ENCODE measurements around the gene CCDC91.

The CCDC91 gene

GRCh38 chr12:28512876-28513275, 322.6 kb downstream of the CCDC91 start:
- in situ Hi-C loops (cut with HindIII; ENCODE audit: low sequenced_read_pairs): no loop called here

GRCh38 chr12:28513983-28514382, 323.7 kb downstream of the CCDC91 start:
- in situ Hi-C loops (cut with HindIII; ENCODE audit: low sequenced_read_pairs): no loop called here

- in situ Hi-C loops (cut with HindIII; ENCODE audit: low sequenced_read_pairs): no loop called here
Observed at GRCh38 chr12:28517101-28517500, 326.8 kb downstream of the CCDC91 start.

DNA sequence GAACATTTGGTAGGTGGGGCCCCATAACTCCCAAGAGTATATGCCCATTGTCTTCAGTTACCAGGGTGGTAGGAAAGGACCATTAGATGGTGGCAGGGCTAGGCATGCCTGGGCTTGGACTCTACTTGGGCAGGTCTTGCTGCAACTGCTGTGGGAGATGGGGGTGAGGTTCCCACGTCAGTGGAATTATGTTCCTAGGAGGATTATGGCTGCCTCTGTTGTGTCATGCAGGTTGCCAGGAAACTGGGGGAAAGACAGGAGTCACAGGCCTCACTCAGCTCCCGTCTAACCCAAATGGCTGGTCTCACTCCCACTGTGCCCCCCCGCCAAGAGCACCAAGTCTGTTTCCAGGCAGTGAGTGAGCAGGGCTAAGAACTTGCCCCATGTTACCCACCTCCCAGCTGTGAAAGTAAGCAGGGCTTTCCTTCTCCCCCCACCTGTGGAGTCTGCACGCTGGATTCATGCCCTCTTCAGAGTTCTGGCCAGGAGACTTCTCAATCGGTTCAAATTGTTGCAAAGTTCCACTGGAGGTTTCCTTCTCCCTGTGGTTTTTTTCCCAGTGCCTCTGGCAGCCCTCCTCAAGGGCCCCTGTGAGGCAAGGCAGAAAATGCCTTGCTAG, 337.5 kb downstream of the CCDC91 start:
- in situ Hi-C loops (cut with HindIII; ENCODE audit: low sequenced_read_pairs): no loop called here

GRCh38 chr12:28535216-28535615, 345.0 kb downstream of the CCDC91 start:
- in situ Hi-C loops (cut with HindIII; ENCODE audit: low sequenced_read_pairs): no loop called here

DNA sequence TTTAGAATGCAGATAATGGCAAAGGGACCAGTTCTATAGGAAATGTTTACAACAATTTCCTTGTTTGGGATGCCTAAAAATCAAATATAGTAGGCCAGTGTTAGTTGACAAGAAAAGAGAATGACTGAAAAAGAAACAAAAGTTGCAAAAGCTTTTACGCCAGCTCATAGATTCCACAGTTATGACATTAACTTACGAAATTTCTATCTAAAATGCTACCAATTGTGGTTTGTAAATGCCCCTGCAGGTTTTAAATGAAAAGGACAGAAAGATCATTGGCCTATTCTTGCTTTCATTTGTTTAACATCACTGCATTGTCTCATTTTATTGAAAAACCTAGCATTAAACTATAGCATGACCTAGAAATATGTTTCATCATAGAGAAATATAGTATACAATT, 345.8 kb downstream of the CCDC91 start:
- in situ Hi-C loops (cut with HindIII; ENCODE audit: low sequenced_read_pairs): no loop called here

DNA sequence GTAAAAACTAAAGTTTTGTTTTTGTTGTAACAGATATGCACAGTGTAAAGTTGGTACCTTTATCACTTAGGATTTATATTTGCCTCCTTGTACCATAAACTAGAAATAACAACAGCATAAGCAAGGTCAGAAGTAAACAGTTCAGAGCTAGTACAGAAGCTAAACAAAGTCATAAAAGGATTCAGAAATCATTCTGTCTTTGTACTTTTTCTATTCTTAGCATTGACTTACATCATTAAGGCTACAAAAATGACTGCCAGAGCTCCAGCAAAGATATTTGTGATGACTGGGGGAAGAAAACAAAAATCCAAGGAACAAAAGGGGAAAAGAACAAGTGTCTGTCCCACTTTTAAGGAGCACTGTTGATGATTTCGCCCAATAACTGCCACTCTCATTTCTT, 347.2 kb downstream of the CCDC91 start:
- in situ Hi-C loops (cut with HindIII; ENCODE audit: low sequenced_read_pairs): no loop called here

- in situ Hi-C loops (cut with HindIII; ENCODE audit: low sequenced_read_pairs): no loop called here
Observed at GRCh38 chr12:28539691-28540323, 349.6 kb downstream of the CCDC91 start.

- in situ Hi-C loops (cut with HindIII; ENCODE audit: low sequenced_read_pairs): no loop called here
Observed at GRCh38 chr12:28540324-28540714, 350.1 kb downstream of the CCDC91 start.

- in situ Hi-C loops (cut with HindIII; ENCODE audit: low sequenced_read_pairs): no loop called here
Observed at GRCh38 chr12:28543021-28543890, 353.0 kb downstream of the CCDC91 start.

GRCh38 chr12:28550757-28551704, 360.8 kb downstream of the CCDC91 start:
- in situ Hi-C loops (cut with HindIII; ENCODE audit: low sequenced_read_pairs): no loop called here

GRCh38 chr12:28552251-28552970, 362.2 kb downstream of the CCDC91 start:
- in situ Hi-C loops (cut with HindIII; ENCODE audit: low sequenced_read_pairs): no loop called here

GRCh38 chr12:28555748-28556147, 365.5 kb downstream of the CCDC91 start:
- in situ Hi-C loops (cut with HindIII; ENCODE audit: low sequenced_read_pairs): no loop called here

GRCh38 chr12:28558250-28558649, 368.0 kb downstream of the CCDC91 start:
- in situ Hi-C loops (cut with HindIII; ENCODE audit: low sequenced_read_pairs): no loop called here

GRCh38 chr12:28563286-28563685, 373.0 kb downstream of the CCDC91 start:
- in situ Hi-C loops (cut with HindIII; ENCODE audit: low sequenced_read_pairs): no loop called here

GRCh38 chr12:28563936-28564335, 373.7 kb downstream of the CCDC91 start:
- in situ Hi-C loops (cut with HindIII; ENCODE audit: low sequenced_read_pairs): no loop called here

DNA sequence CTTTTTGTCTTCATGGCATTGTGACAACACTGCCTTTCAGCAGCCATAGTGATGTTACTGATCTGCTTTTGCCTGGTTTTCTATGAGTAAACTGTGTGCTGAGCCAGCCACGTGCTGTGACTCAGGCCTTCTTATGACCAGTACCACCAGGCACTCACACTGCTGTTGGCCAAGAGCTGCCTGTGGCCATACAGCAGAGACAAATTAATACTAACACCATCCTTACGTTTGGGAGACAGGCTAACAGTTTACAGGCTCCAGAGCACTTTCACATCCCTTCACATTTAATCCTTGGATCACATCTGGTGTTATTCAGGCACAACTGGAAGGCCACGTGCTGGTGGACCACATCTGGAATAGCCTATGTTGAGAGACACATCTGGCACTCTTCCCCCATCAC, 377.9 kb downstream of the CCDC91 start:
- in situ Hi-C loops (cut with HindIII; ENCODE audit: low sequenced_read_pairs): no loop called here

DNA sequence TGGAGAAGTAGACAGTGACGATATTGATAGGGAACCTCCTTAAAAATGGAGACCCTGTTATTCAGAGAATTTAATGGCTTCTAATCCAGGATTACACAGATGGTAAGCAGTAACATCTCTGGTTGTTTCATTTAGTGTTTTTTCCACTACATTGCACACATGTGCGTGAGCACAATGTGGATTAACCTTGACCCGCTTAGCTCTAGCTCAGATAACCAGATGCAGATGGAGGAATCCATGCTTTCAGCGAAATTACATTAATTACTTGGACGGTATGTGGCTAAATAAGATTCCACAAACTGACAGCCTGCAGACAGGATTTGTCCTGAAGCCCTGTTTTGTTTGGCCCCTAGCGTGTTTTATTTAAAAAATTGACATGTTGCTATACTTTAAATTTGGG, 378.4 kb downstream of the CCDC91 start:
- in situ Hi-C loops (cut with HindIII; ENCODE audit: low sequenced_read_pairs): no loop called here

GRCh38 chr12:28569698-28570411, 379.6 kb downstream of the CCDC91 start:
- in situ Hi-C loops (cut with HindIII; ENCODE audit: low sequenced_read_pairs): no loop called here

DNA sequence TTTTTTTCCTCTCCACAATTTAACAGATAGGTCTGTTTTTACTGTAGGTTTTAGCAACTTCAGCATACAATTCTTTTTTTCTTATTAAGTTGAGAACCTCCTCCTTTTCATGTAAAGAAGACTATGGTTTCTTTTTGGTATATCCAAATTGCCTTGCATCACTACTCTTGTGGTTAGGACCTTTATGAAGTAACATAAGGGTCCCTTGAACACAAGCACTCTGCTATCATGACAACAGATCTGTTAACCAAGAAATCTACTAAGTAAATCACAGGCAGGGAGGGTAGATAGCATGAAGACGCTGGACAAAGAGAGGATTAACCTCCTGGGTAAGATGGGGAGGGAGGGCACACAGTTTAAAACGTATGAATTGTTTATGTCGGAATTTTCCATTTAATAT, 380.6 kb downstream of the CCDC91 start:
- in situ Hi-C loops (cut with HindIII; ENCODE audit: low sequenced_read_pairs): no loop called here
